IMR-90 (cell line): ENCODE measurements around the gene CLDN6.

Experiments used
- CTCF ChIP-seq: conservative IDR thresholded peaks from 2 replicates; pipeline ENCODE4 v1.5.1; 2012; ENCODE audit warnings: mild to moderate bottlenecking, low read depth, low read length, improper control_type of control experiment
- ELK1 ChIP-seq: fragments of 150-350 bp; IDR thresholded peaks from 2 replicates; pipeline ENCODE4 v1.6.1; 2016; ENCODE audit warnings: low read depth, mild to moderate bottlenecking, low read length, moderate library complexity, borderline replicate concordance
- POLR2A ChIP-seq: IDR thresholded peaks from 2 replicates; pipeline ENCODE4 v1.6.1; 2012; ENCODE audit warnings: mild to moderate bottlenecking, low read depth, low read length
- SMC3 ChIP-seq: fragments of 150-350 bp; IDR thresholded peaks from 2 replicates; pipeline ENCODE4 v1.6.1; 2016; ENCODE audit warnings: low read depth, mild to moderate bottlenecking, antibody characterized with exemption, low read length, moderate library complexity
- USF2 ChIP-seq: fragments of 150-350 bp; IDR thresholded peaks from 2 replicates; pipeline ENCODE4 v1.6.1; 2017; ENCODE audit warnings: mild to moderate bottlenecking, antibody characterized with exemption, low read length, low read depth

GRCh38 chr16:2999929-3000328 is 18.1 kb downstream of the CLDN6 start:
- no peak for TF ChIP-seq USF2
- no peak for TF ChIP-seq SMC3
- TF ChIP-seq CTCF: no peak
- no peak for TF ChIP-seq POLR2A
- no peak for TF ChIP-seq ELK1
